Fibroblast of skin of right biceps (primary cell): ENCODE data around the gene PRLR.

Source experiments
- DNase-seq: peaks from one replicate; pipeline ENCODE4 v3.0.0-alpha.2; 2013

PRLR gene

GRCh38 chr5:35026941-35027340 is 203.3 kb downstream of the PRLR start:
- DNase-seq: no peak

DNA sequence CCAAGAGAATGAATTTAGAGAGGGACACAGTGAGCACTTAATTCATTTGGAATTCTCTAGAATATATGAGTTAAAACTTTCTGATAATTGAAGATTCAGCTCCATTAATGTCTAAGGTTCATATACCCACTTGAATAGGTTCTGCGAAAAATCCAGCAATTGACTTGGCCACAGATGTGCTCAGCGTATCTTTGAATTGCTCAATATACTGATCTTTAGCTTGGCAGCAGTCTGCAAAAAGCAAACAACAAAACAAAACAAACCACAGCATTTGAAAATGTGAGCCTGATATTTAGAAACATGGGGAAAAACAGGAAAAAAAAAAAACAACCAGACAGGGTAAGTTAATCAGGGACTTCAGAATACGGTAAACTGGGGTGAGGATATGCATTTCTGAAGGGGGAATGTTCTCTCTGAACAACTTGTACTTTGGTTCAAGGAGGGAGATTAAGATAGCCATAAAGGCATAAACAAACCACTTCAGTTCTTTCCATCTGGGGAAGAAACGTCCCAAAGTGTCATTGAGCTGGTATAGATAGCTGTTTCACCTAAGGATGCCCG is 203.9 kb downstream of the PRLR start:
- DNase-seq: no peak

DNA sequence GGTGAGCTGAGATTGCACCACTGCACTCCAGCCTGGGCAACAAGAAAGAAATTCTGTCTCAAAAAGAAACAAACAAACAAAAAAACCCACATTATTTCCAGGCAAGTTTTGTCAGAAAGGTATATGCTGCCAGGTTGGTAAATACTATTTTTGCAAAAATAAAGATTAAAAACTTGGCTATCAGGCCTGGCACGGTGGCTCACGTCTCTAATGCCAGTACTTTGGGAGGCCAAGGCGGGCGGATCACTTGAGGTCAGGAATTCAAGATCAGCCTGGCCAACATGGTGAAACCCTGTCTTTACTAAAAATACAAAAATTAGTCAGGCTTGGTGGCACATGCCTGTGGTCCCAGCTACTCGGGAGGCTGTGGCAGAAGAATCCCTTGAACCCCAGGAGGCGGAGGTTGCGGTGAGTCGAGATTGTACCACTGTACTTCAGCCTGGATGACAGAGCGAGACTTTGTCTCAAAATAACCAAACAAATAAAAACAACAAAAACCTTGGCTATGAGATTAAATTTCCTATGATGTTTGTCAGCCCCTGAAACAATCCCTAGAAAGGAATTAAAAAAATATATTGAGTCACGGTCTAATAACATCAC is 205.3 kb downstream of the PRLR start:
- DNase-seq: no peak

DNA sequence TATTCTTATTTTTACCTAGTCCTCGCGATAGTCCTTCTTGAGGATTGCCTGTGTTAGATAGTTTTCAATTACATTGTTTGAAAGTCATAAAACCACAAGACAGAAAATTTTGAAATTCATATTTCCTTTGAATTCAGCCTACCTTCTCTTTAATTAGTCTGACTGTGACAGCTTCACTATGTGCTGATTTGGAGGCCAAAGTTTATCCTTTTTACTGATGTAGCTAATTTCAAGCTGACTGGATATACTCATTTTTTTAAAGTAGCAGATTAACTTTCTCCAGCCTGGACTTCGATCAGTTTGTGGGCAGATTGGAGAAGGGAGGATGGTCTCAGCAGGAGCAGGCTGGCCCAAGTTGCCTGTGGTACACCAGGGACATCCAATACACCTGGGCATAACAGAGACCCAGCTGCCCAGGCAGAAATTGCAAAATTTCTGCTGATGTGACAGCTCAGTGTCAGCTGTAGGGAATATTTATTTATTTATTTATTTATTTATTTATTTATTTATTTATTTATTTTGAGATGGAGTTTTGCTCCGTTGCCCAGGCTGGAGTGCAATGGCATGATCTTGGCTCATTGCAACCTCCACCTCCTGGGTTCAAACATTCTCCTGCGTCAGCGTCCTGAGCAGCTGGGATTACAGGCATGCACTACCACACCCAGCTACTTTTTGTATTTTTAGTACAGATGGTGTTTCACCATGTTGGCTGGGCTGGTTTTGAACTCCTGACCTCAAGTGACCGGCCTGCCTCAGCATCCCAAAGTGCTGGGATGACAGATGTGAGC is 206.7 kb downstream of the PRLR start:
- no peak for DNase-seq

GRCh38 chr5:35016174-35017051 is 213.9 kb downstream of the PRLR start:
- DNase-seq: no peak

DNA sequence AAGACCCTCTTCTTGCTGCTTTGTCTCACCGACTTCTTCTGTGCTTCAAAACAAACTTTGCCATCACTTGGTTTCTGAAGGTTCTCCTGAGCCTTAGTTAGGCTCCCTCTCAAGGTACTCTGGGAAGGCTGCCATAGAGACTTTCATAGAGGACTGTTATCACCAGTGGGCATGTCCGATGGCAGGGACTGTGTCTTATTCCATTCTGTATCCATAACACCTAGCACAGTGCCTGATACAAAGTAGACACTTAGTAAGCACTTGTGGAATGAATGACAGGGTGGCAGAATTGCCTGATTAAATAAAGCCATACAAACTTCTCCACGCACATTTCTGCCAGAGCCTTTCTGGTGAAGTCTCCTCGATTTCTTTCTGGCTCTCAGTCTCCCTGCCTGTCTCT is 215.2 kb downstream of the PRLR start:
- no peak for DNase-seq

GRCh38 chr5:35012796-35013195 is 217.5 kb downstream of the PRLR start:
- DNase-seq: peak; percentile 31

GRCh38 chr5:35012365-35012764 is 217.9 kb downstream of the PRLR start:
- DNase-seq: no peak

DNA sequence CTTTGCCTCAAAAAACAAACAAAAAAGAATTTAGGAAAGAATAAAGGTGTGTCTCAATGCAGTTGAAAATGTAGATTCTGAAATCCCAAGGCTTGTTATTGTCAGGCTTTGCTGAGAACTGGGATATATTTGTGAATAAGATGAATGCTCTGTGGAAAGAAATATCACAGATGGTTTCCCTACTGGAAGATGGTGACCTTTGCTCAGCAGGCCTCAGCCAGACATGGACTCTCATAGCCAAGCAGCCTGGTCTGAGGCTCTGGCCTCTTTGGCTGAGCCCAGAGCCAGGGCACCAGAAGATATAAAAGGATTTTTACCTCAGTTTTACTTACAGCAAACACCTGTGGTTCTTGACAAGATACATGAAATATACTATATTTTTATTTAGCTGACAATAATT is 219.6 kb downstream of the PRLR start:
- no peak for DNase-seq

GRCh38 chr5:35009657-35010056 is 220.6 kb downstream of the PRLR start:
- DNase-seq: peak; percentile 12

DNA sequence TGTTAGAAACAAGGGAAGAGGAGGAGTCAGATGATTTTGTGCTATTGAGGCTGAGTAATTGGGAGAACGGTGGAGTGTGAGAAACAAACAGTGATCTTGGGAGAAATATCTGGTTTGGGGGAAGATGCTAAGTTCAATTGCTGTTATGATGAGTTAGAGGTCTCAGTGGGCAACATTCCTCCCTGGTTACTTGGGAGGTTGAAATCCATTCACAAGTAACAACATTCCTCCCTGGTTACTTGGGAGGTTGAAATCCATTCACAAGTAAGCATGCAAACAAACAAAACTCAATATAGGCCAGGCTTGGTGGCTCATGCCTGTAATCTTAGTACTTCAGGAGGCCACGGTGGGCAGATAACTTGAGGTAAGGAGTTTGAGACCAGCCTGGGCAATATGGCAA is 221.3 kb downstream of the PRLR start:
- peak; percentile 21 for DNase-seq

DNA sequence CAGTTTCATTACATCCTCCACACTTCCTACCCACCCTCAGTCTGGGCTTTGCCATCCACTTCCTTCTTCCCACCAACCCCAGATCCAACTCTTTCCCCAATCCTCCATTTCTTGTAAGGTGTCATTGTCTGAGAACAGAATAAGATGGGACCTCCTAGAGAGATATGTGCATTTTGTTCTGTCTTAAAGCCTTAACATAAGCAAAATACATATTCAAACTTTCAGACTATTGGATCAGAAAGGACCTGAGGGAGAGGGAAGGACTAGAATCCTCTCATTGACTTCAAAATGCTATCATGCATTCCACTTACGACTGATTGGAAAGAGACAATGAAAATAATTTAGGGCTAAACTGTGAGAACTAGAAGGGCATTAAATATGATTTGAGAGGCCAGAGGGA is 225.5 kb downstream of the PRLR start:
- DNase-seq: no peak

GRCh38 chr5:35004200-35004599 is 226.1 kb downstream of the PRLR start:
- no peak for DNase-seq

- peak; percentile 56 for DNase-seq
Observed at GRCh38 chr5:35003018-35003957, 227.0 kb downstream of the PRLR start.

DNA sequence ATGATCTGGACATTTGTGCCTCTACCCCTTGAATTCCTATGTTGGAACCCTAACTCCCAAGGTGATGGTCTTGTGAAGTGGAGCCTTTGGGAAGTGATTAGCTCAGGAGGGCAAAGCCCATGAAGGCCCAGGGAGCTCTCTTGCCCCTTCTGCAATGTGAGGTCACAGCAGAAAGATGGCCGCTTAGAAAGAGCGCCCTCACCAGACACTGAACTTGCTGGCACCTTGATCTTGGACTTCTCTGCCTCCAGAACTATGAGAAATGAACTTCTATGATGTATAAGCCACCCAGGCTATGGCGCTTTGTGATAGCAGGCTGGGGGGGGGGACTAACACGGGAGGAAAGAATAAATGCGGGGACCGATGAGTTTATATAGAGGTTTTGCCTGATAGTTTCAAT is 227.8 kb downstream of the PRLR start:
- DNase-seq: no peak

DNA sequence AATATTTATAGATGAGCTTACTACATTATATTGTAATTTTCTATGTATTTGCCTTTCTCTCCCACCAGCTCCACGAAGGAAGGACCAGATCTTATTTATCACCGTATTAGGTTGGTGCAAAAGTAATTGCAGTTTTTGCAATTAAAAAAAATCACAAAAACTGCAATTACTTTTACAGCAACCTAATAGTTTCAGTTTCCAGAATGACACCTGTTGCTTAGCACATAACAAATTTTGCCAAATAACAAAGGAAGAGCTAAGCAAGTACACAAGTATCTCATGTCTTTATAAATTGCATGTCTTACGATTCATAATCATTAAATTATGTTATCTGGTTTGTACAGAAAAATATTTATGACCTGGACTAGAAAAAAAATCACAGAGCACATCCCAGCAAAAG is 228.4 kb downstream of the PRLR start:
- DNase-seq: no peak
